Fibroblast of skin of right biceps (primary cell): ENCODE data around the gene BRD4.

ENCODE experiments used
- DNase-seq: peaks from one replicate; pipeline ENCODE4 v3.0.0-alpha.2; 2013

BRD4 gene

GRCh38 chr19:15247107-15248014, 85.0 kb downstream of the BRD4 start:
- DNase-seq: no peak

GRCh38 chr19:15246198-15246481, 86.2 kb downstream of the BRD4 start:
- no peak for DNase-seq

- DNase-seq: no peak
Observed at GRCh38 chr19:15245370-15246197, 86.8 kb downstream of the BRD4 start.

- no peak for DNase-seq
Observed at GRCh38 chr19:15244808-15245207, 87.5 kb downstream of the BRD4 start.

GRCh38 chr19:15244106-15244803, 88.1 kb downstream of the BRD4 start:
- DNase-seq: no peak

GRCh38 chr19:15243236-15243957, 88.9 kb downstream of the BRD4 start:
- DNase-seq: no peak

- DNase-seq: no peak
Observed at GRCh38 chr19:15241259-15241910, 91.0 kb downstream of the BRD4 start.

- no peak for DNase-seq
Observed at GRCh38 chr19:15240515-15240914, 91.8 kb downstream of the BRD4 start.

- DNase-seq: no peak
Observed at GRCh38 chr19:15239337-15239949, 92.9 kb downstream of the BRD4 start.

GRCh38 chr19:15238639-15239155, 93.6 kb downstream of the BRD4 start:
- no peak for DNase-seq

GRCh38 chr19:15237759-15238638, 94.3 kb downstream of the BRD4 start:
- no peak for DNase-seq

GRCh38 chr19:15236886-15237285, 95.5 kb downstream of the BRD4 start:
- DNase-seq: no peak

GRCh38 chr19:15235781-15236180, 96.6 kb downstream of the BRD4 start:
- no peak for DNase-seq

GRCh38 chr19:15234431-15235130, 97.8 kb downstream of the BRD4 start:
- no peak for DNase-seq

- DNase-seq: no peak
Observed at GRCh38 chr19:15231271-15231670, 101.1 kb downstream of the BRD4 start.

- DNase-seq: no peak
Observed at GRCh38 chr19:15227261-15227660, 105.1 kb downstream of the BRD4 start.

GRCh38 chr19:15225760-15226159, 106.6 kb downstream of the BRD4 start:
- DNase-seq: no peak

GRCh38 chr19:15223649-15224361, 108.5 kb downstream of the BRD4 start:
- DNase-seq: no peak
